Smooth muscle cell of the brain vasculature (primary cell): ENCODE data around the gene PPP2R5B.

Source experiments
- DNase-seq: peaks from one replicate; pipeline ENCODE4 v3.0.0-alpha.2; 2012; ENCODE audit warnings: low read depth, low spot score

Gene PPP2R5B

GRCh38 chr11:64908766-64909165 is 15.7 kb upstream of the PPP2R5B start:
- DNase-seq, result no peak

- DNase-seq, result no peak
Measured at GRCh38 chr11:64909653-64910343, 14.7 kb upstream of the PPP2R5B start.

DNA sequence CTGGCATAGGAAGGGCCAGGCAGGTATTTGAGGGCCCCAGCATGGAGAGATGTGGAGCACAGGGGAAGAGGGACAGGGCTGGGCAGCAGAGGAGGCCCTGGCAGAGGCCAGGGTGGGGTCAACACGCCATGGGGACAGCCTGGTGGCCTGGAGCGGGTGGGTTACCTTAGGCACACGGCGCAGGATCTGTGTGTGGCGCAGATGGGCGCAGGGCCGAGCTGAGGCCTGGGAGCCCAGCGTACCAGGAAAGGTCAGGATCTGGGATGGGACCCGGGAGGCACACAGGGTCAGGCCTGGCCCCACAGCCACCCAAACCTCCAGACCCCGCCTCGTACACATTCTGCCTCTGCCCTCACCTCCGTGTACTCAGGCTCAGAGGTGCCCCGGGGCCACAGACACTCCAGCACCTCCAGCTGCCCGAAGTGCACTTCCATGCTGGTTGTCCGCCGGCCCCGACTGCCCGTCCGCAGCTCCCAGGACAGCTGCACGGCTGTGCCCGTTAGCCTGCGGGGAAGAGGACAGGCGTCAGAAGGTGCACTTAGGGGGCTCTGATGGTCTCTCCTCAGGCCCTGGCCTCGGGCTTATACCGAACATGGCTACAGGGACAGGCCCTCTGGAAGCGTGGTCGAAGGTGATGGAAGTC is 13.9 kb upstream of the PPP2R5B start:
- no peak for DNase-seq

GRCh38 chr11:64911142-64911541 is 13.3 kb upstream of the PPP2R5B start:
- no peak for DNase-seq

- DNase-seq, result no peak
Measured at GRCh38 chr11:64911689-64912088, 12.8 kb upstream of the PPP2R5B start.

GRCh38 chr11:64913171-64913727 is 11.2 kb upstream of the PPP2R5B start:
- DNase-seq, result no peak

DNA sequence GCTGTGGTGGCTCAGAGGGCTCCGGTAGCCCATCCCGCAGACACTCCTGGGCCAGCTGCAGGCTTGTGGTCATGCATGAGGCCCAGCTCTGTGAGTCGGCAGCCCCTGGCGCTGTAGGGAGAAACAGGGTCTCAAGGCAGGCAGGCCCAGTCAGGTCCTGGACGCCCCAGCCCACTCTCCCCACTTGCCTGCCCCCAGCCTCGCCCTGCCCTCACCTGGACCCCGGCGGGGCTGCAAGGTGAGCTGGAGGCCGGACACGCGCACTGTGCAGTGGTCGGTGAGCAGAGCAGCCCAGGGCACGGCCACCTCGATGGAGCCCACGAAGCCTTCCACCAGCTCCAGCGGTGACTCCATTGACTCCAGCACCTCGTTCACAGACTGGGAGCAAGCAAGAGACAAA is 10.4 kb upstream of the PPP2R5B start:
- no peak for DNase-seq

DNA sequence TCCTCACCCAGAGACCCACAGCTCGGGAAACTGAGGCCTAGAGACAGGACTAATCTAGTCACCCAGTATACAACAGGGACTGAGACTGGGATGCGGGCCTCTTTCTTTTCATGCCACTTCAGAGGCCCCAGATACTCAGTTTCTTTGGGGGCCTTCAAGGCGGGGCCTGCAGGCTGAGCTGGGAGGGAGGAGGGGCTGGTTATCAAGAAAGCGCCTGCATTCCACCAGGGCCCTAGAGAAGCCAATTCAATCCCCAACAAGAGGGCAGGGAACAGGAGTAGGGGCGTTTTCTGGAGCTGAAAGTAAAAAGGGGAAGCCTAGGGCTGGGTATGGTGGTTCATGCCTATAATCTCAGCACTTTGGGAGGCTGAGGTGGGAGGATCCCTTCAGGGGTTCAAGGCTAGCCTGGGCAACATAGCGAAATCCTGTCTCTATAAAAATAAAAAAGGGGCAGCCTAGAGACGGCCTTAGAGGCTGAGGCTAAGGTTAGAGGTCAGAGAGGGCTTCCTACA is 9.1 kb upstream of the PPP2R5B start:
- DNase-seq, result no peak

DNA sequence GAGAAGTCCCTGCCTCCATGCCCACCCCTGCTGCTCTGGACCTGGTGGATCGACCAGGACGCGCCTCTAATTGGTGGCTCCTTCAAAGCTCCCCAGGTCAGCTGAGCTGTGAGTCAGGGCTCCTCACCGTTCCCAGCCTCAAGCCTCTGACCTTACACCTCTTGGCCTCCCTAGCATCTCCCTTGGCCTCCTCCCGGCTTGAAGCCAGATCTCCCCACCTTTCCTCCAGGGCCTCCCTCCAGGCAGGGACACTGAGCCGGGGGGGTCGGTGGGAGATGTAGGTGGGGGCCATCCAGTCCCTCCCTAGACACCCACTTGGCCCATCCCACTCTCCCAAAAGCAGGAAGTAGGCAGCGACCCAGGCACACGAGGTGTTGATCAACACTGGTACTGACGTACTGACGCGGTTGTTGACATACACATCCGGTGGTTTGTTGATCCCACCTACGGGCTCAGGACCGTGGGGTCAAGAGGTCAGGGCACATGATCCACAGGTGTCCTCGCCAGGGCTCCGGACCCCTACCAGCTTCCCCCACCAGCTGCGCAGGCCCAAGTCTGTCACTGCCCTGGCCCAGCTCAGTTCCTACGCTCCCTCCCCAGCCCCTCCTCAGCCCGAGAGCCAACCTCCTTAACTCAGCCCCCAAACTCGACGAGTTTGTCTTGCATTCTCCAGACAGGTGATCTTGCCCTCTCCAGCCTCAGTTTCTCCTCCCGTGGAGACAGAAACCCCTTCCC is 8.3 kb upstream of the PPP2R5B start:
- DNase-seq, result no peak

- peak; percentile 100 for DNase-seq
Measured at GRCh38 chr11:64916775-64917662, 7.5 kb upstream of the PPP2R5B start, which contains the start of gene ATG2A. TSS of gene ATG2A (minus strand) at chr11:64917209. CDS start at chr11:64917135, 74 bp downstream.

GRCh38 chr11:64917663-64917995 is 6.9 kb upstream of the PPP2R5B start:
- DNase-seq, result no peak

DNA sequence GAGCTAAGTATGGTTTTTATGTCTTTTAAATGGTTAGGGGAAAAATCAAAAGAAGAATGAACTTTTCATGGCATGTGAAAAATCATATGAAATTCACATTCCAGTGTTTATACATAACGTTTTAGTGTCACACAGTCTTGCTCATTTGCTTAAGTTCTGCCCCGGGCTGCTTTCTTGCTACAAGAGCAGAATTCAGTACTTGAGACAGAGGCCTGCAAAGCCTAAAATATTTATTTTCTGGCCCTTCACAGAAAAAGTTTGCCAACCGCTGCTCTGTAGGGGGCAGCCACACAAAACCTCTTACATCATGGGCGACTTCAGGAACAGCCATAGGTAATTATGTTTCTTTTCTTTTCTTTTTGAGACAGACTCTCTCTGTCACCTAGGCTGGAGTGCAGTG is 6.5 kb upstream of the PPP2R5B start:
- peak; percentile 37 for DNase-seq

DNA sequence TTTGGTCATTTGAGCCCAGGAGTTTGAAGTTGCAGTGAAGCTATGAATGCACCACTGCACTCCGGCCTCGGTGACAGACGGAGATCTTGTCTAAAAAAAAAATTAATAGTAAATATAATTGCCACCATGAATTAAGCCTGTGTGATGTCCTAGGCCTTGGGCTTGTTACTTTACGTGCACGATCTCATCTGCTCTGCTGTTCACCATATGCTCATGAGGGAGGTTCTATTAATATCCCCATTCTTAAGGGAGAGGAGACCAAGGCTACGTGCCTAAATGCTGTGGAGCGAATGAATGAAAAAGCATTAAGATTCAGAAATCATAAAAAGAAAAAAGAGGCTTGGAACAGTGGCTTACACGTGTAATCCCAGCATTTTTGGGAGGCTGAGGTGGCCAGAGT is 4.9 kb upstream of the PPP2R5B start:
- DNase-seq, result no peak

- DNase-seq, result no peak
Measured at GRCh38 chr11:64920124-64920523, 4.4 kb upstream of the PPP2R5B start.

- DNase-seq, result no peak
Measured at GRCh38 chr11:64921384-64921783, 3.1 kb upstream of the PPP2R5B start.

GRCh38 chr11:64923151-64923661 is 1.3 kb upstream of the PPP2R5B start:
- DNase-seq, result no peak

DNA sequence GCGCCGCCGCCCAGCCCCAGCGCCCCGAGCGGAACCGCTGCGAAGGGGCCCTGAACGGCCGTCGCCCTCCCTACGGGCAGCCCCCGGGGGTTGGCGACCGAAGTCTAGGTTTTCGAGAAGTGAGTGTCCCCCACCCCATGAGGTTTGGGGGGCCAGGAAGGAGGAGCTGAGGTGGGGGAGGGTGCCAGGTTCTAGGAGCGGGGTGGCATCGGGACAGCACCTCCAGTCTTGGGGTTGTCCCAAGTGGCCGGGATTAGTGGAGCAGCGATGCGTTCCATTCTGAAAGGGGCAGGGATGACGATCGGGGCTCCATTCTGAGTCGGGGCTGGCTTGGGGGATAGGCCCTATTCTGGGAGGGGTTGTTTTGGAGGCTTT is 408 bp downstream of the PPP2R5B start:
- no peak for DNase-seq

DNA sequence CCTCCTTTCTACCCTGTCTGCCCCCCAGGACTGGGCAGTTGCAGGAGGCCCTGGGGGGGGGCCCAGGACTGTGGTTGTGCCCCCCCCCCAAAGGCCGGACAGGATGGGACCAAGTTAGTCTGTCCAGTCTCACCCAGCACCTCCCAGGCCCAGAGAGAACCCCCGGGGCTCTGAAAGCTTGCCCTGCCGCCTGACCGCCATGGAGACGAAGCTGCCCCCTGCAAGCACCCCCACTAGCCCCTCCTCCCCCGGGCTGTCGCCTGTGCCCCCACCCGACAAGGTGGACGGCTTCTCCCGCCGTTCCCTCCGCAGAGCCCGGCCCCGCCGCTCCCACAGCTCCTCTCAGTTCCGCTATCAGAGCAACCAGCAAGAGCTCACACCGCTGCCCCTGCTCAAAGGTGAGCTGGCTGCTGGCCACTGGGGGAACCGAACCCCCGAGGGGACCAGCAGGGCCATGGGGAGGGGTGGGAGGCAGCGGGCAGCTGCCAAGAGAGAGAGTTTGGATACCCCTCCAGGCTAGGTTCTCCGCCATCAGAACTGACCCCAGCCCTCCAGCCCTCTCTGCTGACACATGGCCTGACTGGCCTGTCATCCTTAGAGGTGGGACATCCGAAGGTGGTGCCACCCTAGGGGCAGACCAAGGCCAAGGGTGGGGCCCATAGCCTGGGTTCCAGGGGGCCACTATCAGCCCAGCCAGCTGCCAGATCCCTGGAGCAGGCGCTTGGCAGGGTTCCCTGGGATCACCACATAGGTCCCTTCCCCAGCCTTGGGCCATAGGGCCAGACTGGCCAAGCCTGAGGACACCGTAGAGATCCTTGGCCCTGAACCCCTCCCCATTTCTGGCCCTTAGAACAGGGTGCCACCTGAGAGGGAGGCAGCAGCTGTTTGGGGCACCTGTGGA is 1.3 kb downstream of the PPP2R5B start:
- DNase-seq, result no peak

DNA sequence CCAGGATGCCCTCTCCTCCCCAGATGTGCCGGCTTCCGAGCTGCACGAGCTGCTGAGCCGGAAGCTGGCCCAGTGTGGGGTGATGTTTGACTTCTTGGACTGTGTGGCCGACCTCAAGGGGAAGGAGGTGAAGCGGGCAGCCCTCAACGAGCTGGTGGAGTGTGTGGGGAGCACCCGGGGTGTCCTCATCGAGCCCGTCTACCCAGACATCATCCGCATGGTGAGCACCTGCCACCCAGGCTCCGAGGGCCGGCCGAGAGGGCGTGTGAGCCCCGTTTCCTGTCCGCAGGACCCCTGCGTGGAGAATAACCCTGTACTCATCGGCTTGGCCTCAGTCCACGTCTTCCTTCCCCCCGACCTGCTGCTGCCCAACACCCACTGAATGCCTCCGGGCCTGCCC is 2.2 kb downstream of the PPP2R5B start:
- DNase-seq, result no peak

GRCh38 chr11:64928957-64929356 is 4.5 kb downstream of the PPP2R5B start:
- DNase-seq, result no peak
